Activated effector memory CD4-positive, alpha-beta T cell treated with Interleukin-2 at 50 U/mL for 16 hours (primary cell): ENCODE results near the gene TF.

Source experiments
- DNase-seq: peaks from one replicate; pipeline ENCODE4 v3.0.0-alpha.2; 2020

Gene TF

DNA sequence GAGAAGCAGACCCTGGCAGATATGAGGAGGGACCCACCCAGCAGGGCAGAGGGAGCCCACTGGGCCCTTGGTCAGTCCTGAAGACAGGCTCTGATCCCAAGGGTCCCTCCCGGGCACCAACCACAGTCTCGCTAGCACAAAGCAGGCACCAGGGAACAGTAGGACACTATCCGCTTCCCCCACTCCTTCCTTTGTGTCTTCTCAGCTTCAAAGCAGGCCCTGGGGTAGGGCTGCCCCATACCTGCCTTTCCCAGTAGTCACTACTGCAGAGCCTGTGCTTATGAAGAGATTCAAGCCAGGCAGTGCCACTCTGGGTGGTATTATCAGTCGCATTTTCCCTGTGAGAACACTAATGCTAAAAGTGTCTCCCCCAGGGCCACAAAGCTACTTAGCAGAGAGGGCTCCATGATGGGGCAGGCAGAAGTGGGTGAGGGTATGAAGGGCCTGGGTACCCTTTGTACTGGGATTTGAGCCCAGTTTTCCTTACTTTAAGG lies 92.2 kb downstream of the TF start:
- no peak for DNase-seq

DNA sequence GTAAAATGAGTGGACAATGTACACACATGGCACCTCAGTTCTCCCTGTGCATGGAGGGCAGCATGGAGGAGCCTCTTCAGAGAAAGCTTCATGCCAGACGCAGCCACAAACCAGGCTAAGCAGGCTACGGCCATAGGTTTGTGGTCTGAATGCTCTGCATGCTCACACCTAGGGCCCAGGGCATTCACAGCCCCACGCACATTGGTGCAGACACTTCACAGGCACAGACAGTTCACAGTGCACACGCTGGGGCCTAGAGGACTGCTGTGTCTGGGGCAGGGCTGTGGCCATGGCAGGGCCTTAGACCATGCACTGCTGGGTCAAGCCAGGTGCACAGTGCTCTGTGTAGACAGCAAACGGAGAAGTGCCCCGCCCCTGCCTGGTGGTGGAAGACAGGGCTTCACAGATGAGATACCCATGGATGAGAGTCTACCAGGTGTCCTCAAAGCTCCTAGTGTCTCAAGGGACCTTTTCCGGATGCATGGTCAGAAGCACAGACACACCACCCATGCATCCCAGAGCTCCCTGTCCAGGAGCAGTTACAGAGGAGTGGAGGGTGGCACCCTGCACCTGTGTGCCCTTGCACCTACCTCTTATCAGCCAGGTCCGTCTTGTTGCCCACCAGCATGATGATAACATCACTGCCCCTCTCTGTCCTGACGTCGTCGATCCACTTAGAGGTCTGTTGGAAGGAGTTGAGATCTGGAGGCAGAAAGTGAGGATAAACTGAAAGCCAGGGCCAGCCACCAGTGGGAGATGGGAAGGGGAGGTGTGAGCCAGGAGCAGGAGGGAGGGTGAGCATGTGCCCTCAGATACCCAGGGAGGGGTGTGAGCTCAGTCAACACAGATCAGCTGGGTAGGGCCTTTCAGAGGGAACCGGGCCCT lies 93.0 kb downstream of the TF start:
- no peak for DNase-seq

DNA sequence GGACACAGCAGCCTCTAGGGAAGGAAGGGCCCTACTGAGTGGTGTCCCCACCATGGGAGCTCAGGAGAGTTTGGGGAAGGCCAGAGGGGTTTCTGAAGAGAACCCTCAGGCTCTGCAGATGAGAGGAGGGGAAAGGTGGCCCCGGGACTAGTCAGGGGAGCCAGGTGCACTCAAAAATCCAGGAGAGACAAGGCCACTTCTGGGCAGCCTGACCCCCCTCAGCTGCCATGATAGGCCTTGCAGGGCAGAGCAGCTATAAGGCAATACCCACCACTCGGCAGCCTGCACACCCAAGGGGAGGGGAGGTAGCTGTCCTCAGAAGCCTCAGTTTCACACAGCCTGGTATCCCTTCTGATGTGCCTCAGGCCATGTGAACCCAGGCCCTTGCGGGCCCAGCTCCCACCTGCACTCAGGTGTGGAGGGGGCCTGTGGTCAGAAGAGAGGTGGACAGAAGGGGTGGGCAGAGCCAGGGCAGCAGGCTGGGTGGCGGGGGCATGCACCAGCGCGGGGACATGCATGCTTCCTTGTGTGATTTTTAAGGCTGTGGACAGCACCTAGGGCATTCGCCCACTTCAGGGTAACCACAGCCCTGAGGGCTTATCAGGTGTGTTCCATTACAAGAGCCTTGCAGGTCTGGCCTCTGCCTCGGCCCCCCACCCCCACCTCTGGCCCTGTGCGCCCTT lies 94.0 kb downstream of the TF start:
- no peak for DNase-seq

DNA sequence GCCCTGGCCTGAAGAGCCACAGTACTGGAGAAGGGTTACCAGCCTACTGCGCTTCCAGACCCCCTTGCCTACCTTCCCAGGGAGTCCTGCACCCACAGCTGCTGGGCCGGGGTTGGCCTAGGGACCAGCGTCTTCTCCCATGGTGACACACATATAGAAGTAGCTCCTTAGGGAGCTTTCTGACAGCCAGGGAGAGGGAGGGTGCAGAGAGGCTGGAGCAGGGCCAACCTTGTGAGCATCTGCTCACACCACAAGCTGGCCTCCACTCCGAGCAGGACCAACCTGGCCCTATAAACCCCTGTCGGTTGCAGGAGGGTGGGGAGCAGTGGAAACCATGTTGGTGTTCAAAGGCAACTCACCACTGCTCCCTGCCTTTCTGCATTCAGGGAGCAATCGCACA lies 94.6 kb downstream of the TF start:
- no peak for DNase-seq

DNA sequence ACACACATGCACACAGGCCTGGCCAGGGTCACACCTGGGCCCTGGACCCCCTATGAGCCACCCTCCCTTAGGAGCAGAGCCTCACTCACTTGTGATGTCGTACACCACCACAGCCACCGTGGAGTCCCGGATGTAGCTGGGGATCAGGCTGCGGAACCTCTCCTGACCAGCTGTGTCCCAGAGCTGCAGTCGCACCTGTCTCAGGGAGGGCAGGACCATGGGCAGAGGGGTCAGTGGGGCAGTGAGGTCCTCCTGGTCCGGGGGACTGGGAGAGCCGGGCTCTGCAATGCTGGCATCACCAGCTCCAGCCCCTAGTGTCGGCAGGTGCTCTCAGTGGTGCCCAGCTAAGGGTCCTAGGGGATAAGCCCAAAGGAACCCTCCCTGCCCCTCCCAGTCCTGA lies 95.0 kb downstream of the TF start:
- DNase-seq, result no peak

DNA sequence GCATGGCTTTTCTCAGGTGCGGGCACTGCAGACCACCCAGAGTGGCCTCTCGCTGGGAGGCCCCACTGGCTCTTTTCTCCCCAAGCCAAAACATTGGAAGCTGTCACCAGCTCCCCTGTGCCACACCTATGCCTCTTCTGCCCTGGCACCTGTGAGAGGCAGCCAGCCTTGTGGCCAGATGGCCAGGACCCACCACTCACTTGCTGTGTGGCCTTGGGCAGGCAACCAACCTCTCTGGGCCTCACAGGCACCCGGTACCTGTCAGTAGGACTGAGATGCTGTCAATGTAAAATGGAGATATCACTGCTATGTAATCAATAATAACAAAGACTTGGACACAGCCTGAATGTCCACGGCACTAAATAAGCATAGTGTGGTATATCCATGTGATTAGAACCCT lies 96.0 kb downstream of the TF start:
- DNase-seq, result no peak

DNA sequence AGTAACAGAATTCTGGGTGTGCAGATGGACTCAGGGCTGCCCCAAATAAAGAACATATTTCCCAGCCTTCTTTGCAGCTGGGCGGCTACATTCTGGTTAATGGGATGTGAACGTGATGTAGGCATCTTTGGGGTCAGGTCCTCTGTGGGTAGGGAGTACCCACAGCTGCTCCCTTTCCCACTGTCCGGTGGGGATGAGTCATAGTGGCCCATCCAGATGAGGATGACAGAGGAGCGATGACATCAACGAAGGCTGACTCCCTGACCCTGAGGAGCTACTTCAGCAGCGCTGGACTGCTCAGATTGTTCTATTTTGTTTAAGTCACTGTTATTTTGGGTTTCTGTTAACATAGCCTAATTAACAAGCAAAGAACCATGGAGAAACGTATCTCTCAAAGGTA lies 97.4 kb downstream of the TF start:
- no peak for DNase-seq

DNA sequence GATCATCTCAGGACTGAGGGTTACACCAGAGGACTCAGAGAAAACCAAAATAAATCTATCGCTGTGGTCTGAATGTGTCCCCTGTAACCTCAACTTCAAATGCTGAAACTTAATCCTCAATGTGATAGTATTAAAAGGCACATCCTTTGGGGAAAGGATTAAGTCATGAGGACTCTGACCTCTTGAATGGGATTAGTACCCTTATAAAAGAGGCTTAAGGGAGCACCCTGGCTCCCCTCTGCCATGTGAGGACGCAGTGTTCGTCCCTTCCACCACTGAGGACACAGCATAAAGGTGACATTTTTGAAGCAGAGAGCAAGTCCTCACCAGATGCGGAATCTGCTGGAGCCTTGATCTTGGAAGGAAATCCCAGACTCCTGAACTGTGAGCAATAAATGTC lies 98.9 kb downstream of the TF start:
- no peak for DNase-seq
